ENCODE measurements around the gene DACT2.

- TF ChIP-seq, protein P1, sequence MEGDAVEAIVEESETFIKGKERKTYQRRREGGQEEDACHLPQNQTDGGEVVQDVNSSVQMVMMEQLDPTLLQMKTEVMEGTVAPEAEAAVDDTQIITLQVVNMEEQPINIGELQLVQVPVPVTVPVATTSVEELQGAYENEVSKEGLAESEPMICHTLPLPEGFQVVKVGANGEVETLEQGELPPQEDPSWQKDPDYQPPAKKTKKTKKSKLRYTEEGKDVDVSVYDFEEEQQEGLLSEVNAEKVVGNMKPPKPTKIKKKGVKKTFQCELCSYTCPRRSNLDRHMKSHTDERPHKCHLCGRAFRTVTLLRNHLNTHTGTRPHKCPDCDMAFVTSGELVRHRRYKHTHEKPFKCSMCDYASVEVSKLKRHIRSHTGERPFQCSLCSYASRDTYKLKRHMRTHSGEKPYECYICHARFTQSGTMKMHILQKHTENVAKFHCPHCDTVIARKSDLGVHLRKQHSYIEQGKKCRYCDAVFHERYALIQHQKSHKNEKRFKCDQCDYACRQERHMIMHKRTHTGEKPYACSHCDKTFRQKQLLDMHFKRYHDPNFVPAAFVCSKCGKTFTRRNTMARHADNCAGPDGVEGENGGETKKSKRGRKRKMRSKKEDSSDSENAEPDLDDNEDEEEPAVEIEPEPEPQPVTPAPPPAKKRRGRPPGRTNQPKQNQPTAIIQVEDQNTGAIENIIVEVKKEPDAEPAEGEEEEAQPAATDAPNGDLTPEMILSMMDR (IDR thresholded peaks at IDR 0.05 in 2 of 3, conservative IDR thresholded peaks at IDR 0.05 in 1 of 3; ENCODE audit: borderline replicate concordance in 1 of 3, insufficient read depth in 1 of 3, low read depth in 2 of 3, low read length in 2 of 3) = no peak
- no peak for TF ChIP-seq POLR2A (IDR thresholded peaks at IDR 0.05; ENCODE audit: borderline replicate concordance, extremely low read depth, insufficient read depth, insufficient read length)
- TF ChIP-seq, protein P2, sequence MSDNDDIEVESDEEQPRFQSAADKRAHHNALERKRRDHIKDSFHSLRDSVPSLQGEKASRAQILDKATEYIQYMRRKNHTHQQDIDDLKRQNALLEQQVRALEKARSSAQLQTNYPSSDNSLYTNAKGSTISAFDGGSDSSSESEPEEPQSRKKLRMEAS (IDR thresholded peaks at IDR 0.05) = no peak
- TF ChIP-seq YY1 (IDR thresholded peaks at IDR 0.05; ENCODE audit: extremely low read depth, insufficient replicate concordance, low read depth, low read length) = no peak
- TF ChIP-seq POLR2AphosphoS5 (IDR thresholded peaks at IDR 0.05; ENCODE audit: low read depth, low read length) = no peak
- TF ChIP-seq CEBPB (IDR thresholded peaks at IDR 0.05; ENCODE audit: low read depth) = no peak
Measured at GRCh38 chr6:168340819-168341218, 21.2 kb upstream of the DACT2 start.

All from HCT116 (cell line).